Sigmoid colon (tissue), 4 donors: ENCODE results near the gene RIN1.

Experiments
- EP300 ChIP-seq, 4 donors: sonication (generic); formaldehyde crosslinking; IDR thresholded peaks; one replicate each; pipeline ENCODE4 v1.6.1; 2017; ENCODE audit warnings: antibody characterized with exemption in 4 of 4
- TF ChIP-seq, protein P1 (sequence below), 4 experiments: fragments of 450-650 bp in 3 of 4; fragments of 200-600 bp in 1 of 4; IDR thresholded peaks; one replicate each; pipeline ENCODE4 v1.5.1; 2016 to 2019; ENCODE audit warnings: antibody characterized with exemption in 4 of 4, mild to moderate bottlenecking in 3 of 4, moderate library complexity in 2 of 4

DNA sequence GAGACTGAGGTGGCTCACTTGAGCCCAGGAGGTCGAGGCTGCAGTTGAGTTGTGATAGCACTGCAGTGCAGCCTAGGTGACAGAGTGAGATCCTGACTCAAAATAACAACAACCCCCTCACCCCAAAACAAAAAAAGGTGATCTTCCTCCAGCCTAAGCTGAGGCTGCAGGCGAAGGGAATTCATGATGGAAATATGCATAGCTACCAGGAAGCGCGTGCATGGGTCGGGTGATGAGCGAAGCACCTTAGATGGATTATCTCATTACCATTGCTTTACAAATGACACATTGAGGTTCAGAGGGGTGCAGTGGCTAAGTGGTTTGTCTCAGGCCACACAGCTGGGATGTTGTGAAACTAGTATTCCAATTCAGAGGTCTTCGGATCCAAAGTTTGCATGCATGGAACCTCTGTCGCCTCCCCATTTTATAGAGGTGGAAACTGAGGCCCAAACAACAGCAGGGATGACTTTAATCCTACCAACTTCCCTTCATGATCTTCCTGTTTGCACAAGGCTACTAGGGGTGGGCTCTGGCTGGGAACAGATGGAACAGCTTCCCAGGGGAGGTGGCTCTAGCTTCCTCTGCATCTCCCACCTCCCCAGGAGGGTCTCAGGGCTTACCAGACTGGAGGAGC lies 30.7 kb upstream of the RIN1 start:
- TF ChIP-seq, protein P1, sequence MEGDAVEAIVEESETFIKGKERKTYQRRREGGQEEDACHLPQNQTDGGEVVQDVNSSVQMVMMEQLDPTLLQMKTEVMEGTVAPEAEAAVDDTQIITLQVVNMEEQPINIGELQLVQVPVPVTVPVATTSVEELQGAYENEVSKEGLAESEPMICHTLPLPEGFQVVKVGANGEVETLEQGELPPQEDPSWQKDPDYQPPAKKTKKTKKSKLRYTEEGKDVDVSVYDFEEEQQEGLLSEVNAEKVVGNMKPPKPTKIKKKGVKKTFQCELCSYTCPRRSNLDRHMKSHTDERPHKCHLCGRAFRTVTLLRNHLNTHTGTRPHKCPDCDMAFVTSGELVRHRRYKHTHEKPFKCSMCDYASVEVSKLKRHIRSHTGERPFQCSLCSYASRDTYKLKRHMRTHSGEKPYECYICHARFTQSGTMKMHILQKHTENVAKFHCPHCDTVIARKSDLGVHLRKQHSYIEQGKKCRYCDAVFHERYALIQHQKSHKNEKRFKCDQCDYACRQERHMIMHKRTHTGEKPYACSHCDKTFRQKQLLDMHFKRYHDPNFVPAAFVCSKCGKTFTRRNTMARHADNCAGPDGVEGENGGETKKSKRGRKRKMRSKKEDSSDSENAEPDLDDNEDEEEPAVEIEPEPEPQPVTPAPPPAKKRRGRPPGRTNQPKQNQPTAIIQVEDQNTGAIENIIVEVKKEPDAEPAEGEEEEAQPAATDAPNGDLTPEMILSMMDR (IDR thresholded peaks at IDR 0.05) = no peak
- TF ChIP-seq EP300 (IDR thresholded peaks at IDR 0.05) = no peak
